Inferior parietal cortex (tissue), 1 donor: Measurements from ENCODE around the gene ADCYAP1R1.
A peak's percentile ranks its signal among the peaks of the same experiment; 100 is the strongest.
"Not testable (repeated sequence)": the region's sequence is repeated elsewhere in the genome, so short reads cannot be mapped to it uniquely, and the experiment has no call there.

Experiments used
- DNase-seq: peaks from one replicate; pipeline ENCODE4 v3.0.0-alpha.2; 2016; ENCODE audit errors: extremely low spot score

ADCYAP1R1 gene

DNA sequence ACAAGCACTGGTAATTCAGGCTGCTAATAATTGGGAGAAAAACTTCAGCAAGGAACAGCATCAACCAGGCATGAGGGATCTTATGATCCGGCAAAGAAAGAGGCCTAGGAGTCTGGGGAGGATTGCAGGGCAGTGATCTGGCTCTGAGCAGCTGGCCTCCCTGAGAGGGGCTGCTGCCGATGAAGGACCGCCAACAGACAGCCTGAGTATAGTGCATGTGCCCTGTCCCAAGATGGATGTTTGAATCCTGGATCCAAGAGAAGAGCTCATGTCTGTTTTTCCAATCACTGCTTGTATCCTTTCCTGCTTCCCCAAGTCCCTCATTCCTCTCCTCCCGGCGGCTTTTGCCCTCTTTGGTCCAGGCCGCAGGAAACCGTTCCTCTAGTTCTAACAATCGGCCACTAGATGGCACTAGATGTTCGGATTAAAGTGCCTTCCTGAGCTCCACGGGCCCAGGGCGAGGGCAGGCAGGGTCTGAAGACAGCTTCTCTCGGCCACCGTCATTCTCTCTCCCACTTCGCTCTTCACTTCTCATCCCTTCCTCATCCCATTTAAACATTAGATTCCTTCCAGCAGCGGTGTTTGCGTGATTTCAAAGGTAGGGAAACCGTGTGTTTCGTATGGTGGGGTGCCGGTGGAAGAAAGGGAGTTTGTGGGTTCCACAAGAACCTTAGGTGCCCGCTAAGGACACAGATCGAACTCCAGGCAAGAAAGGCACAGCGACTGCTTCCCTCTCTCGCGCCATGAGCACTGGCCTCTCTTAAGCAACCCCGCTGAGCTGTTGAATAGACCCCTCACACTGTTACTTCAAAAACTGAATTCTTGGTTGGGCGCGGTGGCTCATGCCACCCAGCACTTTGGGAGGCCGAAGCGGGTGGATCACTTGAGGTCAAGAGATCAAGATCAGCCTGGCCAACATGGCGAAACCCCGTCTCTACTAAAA, 82.4 kb downstream of the ADCYAP1R1 start:
- peak; percentile 92 for DNase-seq

DNA sequence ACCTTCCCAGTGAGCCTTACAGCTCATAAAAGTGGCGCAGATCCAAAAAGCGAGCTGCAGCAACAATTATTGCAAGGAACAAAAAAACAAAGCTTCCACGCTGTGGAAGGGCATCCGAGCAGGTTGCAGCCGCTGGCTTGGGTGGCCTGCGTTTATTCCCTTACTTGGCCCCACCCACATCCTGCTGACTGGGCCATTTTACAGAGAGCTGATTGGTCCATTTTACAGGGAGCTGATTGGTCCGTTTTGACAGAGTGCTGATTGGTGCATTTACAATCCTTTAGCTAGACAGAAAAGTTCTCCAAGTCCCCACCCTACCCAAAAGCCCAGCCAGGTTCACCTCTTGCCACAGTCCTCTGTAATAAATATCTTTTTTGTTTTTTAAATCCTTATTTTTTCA, 85.1 kb downstream of the ADCYAP1R1 start:
- DNase-seq: no peak

DNA sequence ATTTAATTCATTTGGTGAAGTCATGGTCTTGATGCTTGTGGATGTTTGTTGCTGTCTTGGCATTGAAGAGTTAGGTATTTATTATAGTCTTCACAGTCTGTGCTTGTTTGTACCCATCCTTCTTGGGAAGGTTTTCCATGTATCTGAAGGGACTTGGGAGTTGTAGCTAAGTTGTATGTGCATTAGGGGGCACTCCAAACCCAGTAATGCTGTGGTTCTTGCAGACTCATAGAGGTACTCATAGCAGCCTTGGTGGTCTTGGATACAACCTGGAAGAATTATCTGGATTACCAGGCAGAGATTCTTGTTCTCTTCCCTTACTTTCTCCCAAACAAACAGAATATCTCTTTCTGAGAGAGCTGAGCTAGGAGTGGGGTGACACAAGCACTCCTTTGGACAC, 93.2 kb downstream of the ADCYAP1R1 start:
- no peak for DNase-seq

DNA sequence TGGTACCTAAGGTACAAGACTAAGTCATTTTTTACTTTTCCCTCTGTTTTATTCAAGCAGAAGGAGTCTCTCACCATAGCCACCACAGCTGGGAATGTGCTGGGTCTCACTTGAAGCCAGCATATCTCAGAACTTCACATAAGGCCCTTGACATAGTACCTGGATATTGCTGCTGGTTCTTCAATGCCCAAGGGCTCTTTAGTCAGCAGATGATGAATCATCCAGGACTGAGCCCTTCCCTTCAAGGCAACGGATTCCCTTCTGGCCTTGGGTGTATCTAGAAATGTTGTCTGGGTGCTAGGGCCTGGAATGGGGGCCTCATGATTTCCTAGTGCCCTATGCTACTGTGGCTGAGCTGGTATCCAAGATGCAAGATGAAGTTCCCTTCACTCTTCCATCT, 93.9 kb downstream of the ADCYAP1R1 start:
- DNase-seq: no peak

DNA sequence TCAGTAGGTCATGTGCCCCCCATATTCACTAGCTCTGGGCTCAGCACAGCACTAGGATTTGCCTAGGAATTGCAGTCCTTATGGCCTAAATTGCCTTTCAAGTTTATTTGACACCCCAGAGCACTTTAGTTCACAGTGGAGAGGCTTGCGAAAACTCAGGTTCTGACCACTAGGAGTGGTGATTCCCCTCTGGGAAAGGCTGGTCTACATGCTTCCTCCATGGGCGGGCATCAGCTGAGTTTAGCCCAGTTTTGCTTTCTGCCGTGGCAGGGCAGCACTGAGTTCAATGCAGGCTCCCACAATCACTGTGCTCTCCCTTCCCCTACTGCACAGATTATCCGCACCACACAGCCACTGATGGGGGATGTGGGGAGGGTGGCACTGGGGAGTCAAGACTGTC, 94.4 kb downstream of the ADCYAP1R1 start:
- no peak for DNase-seq

DNA sequence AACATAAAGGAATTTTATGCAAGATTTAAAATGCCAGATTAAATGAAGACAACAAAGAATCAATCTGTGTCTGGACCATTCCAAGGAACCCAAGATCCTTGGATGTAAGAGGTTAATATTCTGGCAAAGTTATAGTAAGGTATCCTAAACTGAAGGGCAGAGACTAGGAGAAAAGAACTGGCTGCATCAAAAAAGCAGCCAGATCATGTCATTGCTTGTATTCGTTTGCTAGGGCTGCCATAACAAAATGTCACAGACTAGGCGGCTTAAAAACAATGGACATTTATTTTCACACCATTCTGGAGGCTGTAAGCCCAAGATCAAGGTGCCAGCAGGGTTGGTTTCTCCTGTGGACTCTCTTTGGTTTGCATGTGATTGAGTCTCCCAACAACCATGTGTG, 99.7 kb downstream of the ADCYAP1R1 start:
- DNase-seq: no peak

DNA sequence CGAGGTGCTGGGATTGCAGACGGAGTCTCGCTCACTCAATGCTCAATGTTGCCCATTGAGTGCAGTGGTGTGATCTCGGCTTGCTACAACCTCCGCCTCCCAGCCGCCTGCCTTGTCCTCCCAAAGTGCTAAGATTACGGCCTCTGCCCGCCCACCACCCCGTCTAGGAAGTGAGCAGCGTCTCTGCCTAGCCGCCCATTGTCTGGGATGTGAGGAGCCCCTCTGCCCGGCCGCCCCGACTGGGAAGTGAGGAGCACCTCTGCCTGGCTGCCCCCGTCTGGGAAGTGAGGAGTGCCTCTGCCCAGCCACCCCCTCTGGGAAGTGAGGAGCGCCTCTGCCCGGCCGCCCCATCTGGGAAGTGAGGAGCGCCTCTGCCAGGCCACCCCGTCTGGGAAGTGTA, 101.2 kb downstream of the ADCYAP1R1 start:
- DNase-seq: not testable (repeated sequence)

DNA sequence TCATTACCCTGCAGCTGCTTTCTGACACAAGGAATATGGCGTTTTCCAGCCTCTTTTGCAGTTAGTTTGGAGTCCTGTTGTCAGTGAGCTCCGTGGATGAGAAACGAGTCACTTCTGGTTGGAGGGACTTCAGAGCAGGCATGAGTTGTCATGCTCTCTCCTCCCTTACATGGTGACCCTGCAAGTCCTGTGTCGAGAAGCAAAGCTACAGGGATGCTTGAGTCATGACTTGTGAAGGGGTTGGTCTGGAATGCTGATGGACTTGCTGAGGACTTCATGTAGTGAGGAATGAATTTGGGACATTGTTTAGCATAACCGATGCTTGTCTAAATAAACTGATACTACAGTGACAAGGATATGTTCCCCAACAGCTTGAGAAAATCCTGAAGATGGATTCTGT, 108.8 kb downstream of the ADCYAP1R1 start:
- DNase-seq: no peak
